D721Med (cell line): Measurements from ENCODE around the gene DUSP2.

ENCODE experiments used
- DNase-seq: peaks from one replicate; pipeline ENCODE4 v3.0.0; 2011; ENCODE audit warnings: low spot score; ENCODE audit not compliant: insufficient read length
- FAIRE-seq: peaks from 2 replicates; lab custom pipeline; 2011; peaks lifted over from hg19 to GRCh38; lab: Jason Lieb, UNC
- TF ChIP-seq, protein P1 (sequence below): IDR thresholded peaks from 2 replicates; pipeline ENCODE4 v1.5.1; 2012; ENCODE audit warnings: mild to moderate bottlenecking, control low read depth; ENCODE audit not compliant: insufficient read depth; ENCODE audit errors: missing control alignments

DUSP2 gene

DNA sequence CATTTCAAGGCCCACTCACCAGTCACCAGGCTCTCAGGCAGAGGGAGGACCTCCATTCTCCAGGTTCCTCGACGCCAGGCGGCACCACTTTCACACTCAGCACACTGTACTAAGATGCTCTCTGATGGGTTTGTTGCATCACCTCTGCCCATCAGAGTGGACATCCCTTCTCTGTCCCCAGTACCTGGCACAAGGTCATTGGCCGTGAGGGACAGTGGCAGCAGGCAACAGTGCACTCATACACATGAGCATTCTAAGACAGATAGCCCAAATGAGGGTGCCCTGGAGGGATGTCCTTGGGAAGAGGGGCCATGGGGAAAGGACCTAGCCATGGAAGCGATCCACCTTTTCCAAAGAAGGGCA lies 25.9 kb downstream of the DUSP2 start:
- TF ChIP-seq, protein P1, sequence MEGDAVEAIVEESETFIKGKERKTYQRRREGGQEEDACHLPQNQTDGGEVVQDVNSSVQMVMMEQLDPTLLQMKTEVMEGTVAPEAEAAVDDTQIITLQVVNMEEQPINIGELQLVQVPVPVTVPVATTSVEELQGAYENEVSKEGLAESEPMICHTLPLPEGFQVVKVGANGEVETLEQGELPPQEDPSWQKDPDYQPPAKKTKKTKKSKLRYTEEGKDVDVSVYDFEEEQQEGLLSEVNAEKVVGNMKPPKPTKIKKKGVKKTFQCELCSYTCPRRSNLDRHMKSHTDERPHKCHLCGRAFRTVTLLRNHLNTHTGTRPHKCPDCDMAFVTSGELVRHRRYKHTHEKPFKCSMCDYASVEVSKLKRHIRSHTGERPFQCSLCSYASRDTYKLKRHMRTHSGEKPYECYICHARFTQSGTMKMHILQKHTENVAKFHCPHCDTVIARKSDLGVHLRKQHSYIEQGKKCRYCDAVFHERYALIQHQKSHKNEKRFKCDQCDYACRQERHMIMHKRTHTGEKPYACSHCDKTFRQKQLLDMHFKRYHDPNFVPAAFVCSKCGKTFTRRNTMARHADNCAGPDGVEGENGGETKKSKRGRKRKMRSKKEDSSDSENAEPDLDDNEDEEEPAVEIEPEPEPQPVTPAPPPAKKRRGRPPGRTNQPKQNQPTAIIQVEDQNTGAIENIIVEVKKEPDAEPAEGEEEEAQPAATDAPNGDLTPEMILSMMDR = no peak
- FAIRE-seq = no peak
- DNase-seq = no peak

DNA sequence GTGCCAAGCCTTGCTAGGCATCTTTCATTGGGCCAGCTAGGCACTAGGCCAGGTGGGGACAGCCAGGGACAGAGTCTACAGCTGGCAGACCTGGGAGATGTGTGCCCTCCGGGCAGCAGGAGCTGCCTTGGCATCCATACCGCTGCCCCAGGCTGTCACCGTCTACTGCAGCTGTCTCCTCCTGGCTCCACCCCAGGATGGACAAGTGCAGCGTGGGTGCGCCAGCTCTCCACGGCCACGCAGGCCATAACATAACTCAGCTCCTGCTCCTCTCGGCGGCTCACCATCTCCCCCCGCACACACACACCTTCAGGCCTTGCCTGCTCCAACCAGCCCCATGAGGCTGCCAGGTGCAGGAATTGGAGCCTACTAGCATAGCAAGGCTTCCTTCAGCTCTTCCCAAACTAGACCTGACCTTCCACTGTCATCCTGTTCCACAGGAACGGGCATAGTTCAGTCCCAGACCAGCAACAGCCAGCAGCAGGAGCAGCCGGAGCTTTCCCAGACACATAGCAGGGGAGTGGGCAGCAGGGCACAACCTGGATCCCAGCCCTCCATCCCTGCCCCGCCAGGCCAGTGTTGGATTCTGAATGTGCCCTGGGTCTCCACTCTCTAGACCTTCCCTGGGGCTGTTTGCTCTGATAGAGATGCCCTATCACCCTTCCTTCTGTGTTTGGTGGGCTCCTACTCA lies 26.4 kb downstream of the DUSP2 start:
- DNase-seq (no peak), FAIRE-seq (no peak)
- TF ChIP-seq, protein P1 = no peak

DNA sequence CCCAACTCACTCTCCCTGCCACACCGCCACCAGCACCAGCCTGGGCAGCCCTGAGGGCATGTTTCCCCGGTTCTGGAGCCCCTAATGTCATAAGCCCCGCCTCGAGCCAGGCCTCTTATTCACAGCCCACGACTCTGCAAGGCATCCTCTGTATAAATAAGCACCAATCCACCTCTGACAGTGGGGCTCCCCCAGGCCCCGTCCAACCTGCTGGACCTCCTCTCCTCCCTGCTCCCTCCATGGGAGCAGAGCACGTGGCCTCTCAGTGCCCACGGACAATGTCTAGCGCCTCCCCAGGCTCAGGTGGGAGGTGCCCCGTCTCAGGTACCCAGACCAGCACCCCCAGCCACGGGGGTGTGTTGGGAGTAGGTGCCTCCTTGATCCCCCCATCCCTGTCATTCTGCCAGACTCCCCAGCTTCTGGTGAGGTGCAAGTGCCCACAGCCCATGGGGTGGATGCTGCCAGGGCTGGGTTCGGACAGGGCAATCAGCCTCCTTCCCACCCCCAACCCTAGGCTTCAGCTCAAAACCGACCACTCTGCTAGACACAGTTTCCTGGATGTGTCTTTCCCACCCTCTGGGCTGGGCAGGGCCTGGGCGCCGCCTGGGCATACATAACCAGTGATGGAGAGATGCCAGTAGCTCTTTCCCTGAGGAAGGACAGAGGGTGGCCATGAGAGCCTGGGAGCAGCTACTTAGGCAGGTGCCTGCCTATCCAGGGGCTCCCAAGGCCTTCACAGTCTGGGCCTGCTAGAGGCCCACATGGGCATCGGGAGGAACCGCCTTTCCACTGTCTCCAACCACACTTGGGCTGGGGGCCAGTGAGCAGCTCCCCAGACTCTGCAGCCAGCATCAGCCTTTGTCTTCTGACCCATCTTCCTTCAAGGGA lies 27.3 kb downstream of the DUSP2 start:
- TF ChIP-seq, protein P1 = peak; percentile 0
- no peak for DNase-seq
- no peak for FAIRE-seq

DNA sequence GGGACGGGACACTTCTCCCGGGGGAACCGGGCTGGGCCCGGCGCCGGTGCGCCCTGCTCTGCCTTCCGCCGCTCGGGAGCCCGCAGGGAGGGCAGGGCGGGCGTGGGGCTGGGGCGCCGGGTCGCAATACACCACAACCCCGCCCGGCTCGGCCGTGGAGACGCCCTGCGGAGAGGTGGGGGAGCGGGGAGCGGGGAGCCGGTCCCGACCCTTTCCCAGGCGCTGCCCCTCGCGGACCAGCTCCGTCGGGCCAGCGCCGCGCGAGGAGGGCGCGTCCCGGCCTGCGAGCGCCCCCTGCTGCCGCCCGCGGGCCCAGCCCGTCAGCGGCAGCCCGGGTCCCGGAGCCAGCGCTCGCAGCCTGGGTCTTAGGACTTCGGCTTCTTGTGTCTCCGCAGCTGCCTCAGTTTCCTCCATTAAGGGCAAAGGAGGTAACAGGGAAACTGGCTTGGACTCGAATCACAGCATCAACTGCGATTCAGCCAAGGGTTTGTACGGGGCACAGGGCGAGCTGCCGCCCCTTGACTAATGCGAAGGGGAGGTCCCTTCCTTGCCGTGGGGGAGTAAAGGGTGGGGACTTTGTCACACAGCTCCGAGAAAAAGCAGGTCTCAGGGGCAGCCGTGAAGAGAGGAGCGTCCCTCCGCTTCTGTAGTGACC lies 28.2 kb downstream of the DUSP2 start:
- DNase-seq = peak; percentile 97
- FAIRE-seq = no peak
- TF ChIP-seq, protein P1 = peak; percentile 59

DNA sequence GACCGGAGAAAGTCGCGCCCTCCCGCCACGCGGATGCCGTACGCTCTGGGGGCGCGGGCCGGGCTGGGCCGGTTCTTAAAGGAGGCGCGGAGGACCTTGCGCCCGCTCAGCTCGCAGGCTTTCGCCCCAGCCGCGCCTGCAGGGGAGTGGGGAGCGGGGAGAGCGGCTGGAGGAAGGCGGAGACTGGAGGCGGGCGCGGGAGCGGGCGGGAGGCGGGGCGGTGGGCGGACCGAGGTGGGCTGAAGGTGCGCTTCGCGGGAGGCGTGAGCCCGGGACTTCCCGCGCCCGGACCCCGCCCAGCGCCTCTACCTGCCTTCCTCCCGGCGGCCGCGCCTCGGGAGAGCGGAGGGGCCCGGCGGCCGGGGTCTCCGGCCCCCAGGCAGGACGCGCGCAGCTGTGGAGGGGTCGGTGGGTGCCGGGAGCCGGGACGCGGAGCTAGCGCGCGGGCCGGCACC lies 28.8 kb downstream of the DUSP2 start, which contains the start of gene ADRA2B:
Gene ADRA2B (minus strand): TSS at position 148 of the 455 bp plus-strand sequence. CDS start 422 bp downstream, outside the sequence.
- peak; percentile 82 for DNase-seq
- TF ChIP-seq, protein P1 = no peak
- FAIRE-seq = no peak

DNA sequence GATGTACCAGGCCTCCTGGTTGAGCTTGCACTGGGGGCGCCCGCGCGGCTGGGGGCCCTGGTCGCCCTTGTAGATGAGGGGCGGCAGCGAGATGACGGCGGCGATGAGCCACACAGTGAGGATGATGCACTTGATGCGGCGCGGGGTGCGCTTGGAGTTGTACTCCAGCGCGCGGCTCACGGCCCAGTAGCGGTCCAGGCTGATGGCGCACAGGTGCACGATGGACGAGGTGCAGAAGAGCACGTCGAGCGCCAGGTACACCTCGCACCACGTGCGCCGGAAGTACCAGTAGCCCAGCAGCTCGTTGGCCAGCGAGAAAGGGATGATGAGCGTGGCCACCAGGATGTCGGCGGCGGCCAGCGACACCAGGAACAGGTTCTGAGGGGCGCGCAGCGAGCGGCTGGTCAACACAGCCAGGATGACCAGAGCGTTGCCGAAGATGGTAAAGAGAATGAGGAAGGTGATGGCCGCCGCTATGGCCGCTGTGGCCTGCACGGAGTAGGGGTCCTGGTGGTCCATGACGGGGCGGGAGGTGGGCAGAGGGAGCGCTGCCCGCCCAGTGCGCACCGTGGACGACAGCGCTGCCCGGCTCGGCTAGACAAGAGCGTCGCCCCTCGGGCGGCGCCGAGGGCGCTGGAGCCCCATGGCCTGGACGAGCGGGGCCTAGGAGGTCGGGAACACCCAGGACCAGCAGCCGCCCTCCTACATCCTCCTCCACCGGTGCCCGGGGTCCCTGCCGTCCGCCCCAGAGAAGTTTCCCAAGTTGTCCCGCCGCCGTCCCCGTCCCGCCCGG lies 29.4 kb downstream of the DUSP2 start:
- TF ChIP-seq, protein P1 = no peak
- FAIRE-seq (no peak), DNase-seq (no peak)
